Memory B cell (primary cell): ENCODE measurements around the gene PROSER3.
A peak's percentile ranks its signal among the peaks of the same experiment; 100 is the strongest.

Experiments used
- ATAC-seq: fragments of 150-1000 bp; cut with Tn5 transposase; 2 replicates; pipeline ENCODE4 v1.10.0; 2021; ENCODE audit warnings: low read depth, mild to moderate bottlenecking, moderate library complexity
- DNase-seq, 2 donors: peaks; one replicate each; pipeline ENCODE4 v3.0.0; 2022; ENCODE audit warnings: low spot score in 2 of 2
- H3K27ac Mint-ChIP-seq: one replicate; pipeline ENCODE4 v1.8.0; 2022; ENCODE audit warnings: mild to moderate bottlenecking, moderate library complexity, mixed read lengths
- H3K27me3 Mint-ChIP-seq: one replicate; pipeline ENCODE4 v1.8.0; 2022; ENCODE audit warnings: mixed read lengths
- H3K36me3 Mint-ChIP-seq: one replicate; pipeline ENCODE4 v1.8.0; 2022; ENCODE audit warnings: mild to moderate bottlenecking, mixed read lengths
- H3K4me1 Mint-ChIP-seq: one replicate; pipeline ENCODE4 v1.8.0; 2022; ENCODE audit warnings: mixed read lengths
- H3K4me3 Mint-ChIP-seq: one replicate; pipeline ENCODE4 v1.8.0; 2022; ENCODE audit warnings: mild to moderate bottlenecking, moderate library complexity, mixed read lengths
- H3K9me3 Mint-ChIP-seq: one replicate; pipeline ENCODE4 v1.8.0; 2022; ENCODE audit warnings: mixed read lengths

PROSER3 gene

DNA sequence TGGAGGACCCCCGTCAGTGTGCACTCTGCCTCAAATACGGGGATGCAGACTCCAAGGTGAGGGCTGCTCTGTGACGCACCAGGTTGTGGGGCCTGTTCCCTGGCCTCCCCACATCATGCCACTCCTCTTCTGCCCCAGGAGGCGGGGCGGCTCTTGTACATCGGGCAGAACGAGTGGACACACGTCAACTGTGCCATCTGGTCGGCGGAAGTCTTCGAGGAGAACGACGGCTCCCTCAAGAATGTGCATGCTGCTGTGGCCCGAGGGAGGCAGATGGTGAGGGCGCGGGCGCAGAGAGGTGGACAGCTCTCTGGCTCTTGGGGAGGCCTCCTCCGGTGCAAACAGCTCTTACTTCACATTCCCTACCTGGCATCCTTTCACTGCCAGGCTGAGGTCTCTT is 29.0 kb upstream of the PROSER3 start:
- Mint-ChIP-seq H3K27me3 (no peaks in the 10 kb centered on the region), H3K4me3 (no peak overlapping the region), H3K9me3 (no peaks in the 10 kb centered on the region), H3K4me1 (peaks cover 8% of the 10 kb centered on the region), H3K36me3 (peaks cover 41% of the 10 kb centered on the region), H3K27ac (no peak overlapping the region)
- ATAC-seq (no peak), DNase-seq (no peak)

DNA sequence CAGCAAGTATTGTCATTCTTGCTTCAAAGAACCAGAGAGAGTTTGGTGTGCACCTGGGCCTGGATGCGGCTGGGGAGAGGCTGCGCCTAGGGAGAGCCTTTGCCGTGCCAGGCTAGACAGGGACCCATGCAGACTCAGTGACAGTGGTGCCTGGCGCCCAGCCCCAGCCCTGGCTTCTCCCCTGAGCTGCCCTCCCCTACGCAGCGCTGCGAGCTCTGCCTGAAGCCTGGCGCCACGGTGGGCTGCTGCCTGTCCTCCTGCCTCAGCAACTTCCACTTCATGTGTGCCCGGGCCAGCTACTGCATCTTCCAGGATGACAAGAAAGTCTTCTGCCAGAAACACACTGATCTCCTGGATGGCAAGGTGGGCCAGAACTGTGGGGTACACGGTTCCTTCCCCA is 28.2 kb upstream of the PROSER3 start:
- Mint-ChIP-seq H3K4me1 (peaks cover 12% of the 10 kb centered on the region), H3K4me3 (no peak overlapping the region), H3K9me3 (no peaks in the 10 kb centered on the region), H3K36me3 (peaks cover 44% of the 10 kb centered on the region), H3K27me3 (no peaks in the 10 kb centered on the region), H3K27ac (no peak overlapping the region)
- no peak for ATAC-seq
- DNase-seq = no peak

DNA sequence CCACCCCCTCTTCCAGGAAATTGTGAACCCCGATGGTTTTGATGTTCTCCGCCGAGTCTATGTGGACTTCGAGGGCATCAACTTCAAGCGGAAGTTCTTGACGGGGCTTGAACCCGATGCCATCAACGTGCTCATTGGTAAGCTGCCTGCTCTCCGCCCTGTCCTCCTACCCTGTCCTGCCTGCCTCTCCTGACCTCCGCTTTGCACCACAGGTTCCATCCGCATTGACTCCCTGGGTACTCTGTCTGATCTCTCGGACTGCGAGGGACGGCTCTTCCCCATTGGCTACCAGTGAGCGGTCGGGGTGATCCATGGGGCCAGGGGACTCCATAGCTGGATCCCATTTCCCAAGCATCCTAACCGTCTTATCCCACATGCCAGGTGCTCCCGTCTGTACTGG is 27.6 kb upstream of the PROSER3 start:
- Mint-ChIP-seq H3K9me3 (no peaks in the 10 kb centered on the region), H3K36me3 (peaks cover 45% of the 10 kb centered on the region), H3K27ac (peak overlapping the region; percentile 64), H3K4me1 (peaks cover 12% of the 10 kb centered on the region), H3K27me3 (no peaks in the 10 kb centered on the region), H3K4me3 (no peak overlapping the region)
- DNase-seq (no peak), ATAC-seq (no peak)

DNA sequence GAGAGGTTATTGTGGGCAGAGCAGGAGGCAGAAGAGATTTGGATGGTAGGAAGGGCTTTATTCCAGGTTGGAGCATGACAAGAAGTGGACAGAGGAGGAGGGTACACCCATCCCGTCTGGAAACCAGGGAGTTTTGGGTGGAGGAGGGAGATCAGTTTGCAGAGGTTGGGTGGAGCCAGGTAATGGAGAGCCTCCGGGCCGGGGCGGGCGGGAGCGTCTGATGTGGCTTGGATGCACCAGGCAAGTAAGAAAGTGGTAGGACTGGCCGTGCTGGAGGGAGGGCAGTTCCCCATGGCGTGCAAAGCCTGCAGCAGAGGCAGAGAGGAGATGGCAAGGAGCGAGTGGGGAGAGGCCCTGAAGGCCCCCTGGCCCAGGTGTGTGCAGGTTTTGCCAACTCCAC is 26.6 kb upstream of the PROSER3 start:
- H3K4me1 Mint-ChIP-seq = peaks cover 8% of the 10 kb centered on the region
- H3K27ac Mint-ChIP-seq = peak overlapping the region; percentile 8
- H3K36me3 Mint-ChIP-seq = peaks cover 42% of the 10 kb centered on the region
- H3K4me3 Mint-ChIP-seq = no peak overlapping the region
- H3K27me3 Mint-ChIP-seq = no peaks in the 10 kb centered on the region
- H3K9me3 Mint-ChIP-seq = no peaks in the 10 kb centered on the region
- DNase-seq (no peak), ATAC-seq (no peak)

DNA sequence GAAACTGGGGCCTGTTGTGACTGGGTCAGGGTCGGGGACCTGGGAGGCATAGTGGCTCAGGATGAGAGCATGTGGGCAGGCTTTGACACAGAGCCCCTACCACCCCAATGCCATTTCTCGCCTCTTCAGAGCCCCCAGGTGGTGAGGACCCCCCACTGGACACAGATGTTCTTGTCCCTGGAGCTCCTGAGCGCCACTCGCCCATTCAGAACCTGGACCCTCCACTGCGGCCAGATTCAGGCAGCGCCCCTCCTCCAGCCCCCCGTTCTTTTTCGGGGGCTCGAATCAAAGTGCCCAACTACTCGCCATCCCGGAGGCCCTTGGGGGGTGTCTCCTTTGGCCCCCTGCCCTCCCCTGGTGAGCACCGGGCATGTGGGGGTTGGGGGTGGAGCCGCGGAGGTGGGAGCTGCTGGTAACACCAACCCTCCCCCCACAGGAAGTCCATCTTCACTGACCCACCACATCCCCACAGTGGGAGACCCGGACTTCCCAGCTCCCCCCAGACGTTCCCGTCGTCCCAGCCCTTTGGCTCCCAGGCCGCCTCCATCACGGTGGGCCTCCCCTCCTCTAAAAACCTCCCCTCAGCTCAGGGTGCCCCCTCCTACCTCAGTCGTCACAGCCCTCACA is 26.1 kb upstream of the PROSER3 start:
- ATAC-seq (no peak), DNase-seq (no peak)
- Mint-ChIP-seq H3K4me1 (peaks cover 12% of the 10 kb centered on the region), H3K27ac (no peak overlapping the region), H3K4me3 (no peak overlapping the region), H3K9me3 (no peaks in the 10 kb centered on the region), H3K27me3 (no peaks in the 10 kb centered on the region), H3K36me3 (peaks cover 44% of the 10 kb centered on the region)

DNA sequence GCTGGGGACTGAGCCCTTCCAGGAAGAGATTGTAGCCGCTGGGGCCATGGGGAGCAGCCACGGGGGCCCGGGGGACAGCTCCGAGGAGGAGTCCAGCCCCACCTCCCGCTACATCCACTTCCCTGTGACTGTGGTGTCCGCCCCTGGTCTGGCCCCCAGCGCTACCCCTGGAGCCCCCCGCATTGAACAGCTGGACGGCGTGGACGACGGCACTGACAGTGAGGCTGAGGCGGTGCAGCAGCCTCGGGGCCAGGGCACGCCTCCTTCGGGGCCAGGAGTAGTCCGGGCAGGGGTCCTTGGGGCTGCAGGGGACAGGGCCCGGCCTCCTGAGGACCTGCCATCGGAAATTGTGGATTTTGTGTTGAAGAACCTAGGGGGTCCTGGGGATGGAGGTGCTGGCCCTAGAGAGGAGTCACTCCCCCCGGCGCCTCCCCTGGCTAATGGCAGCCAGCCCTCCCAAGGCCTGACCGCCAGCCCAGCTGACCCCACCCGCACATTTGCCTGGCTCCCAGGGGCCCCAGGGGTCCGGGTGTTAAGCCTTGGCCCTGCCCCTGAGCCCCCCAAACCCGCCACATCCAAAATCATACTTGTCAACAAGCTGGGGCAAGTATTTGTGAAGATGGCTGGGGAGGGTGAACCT is 25.3 kb upstream of the PROSER3 start:
- Mint-ChIP-seq H3K4me3 (no peak overlapping the region), H3K36me3 (peaks cover 45% of the 10 kb centered on the region), H3K27me3 (no peaks in the 10 kb centered on the region), H3K4me1 (peaks cover 18% of the 10 kb centered on the region), H3K27ac (no peak overlapping the region), H3K9me3 (no peaks in the 10 kb centered on the region)
- DNase-seq (no peak), ATAC-seq (no peak)

DNA sequence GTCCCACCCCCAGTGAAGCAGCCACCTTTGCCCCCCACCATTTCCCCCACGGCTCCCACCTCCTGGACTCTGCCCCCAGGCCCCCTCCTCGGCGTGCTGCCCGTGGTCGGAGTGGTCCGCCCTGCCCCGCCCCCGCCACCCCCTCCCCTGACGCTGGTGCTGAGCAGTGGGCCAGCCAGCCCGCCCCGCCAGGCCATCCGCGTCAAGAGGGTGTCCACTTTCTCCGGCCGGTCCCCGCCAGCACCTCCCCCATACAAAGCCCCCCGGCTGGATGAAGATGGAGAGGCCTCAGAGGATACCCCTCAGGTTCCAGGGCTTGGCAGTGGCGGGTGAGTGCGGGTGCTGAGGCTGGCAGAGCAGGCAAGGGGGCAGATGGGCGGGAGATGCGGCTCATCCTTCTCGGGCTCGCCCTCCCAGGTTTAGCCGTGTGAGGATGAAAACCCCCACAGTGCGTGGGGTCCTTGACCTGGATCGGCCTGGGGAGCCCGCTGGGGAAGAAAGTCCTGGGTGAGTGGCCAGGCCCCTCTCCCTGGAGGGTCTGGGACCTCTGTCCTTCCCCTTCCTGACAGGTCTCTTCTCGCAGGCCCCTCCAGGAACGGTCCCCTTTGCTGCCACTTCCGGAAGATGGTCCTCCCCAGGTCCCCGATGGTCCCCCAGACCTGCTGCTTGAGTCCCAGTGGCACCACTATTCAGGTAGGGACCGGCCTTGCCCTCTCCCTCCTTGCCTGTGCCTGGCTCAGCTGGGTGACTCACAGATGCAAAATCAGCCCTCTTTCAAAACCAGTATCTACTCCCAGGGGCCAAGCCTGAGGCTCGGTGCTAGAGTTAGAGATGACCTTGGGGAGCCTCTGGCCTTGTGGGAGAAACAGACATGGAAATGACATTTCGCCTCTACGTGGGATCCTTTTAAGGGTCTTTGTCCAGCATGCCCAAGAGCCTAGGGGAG is 24.5 kb upstream of the PROSER3 start:
- H3K27me3 Mint-ChIP-seq = no peaks in the 10 kb centered on the region
- H3K36me3 Mint-ChIP-seq = peaks cover 38% of the 10 kb centered on the region
- no peaks in the 10 kb centered on the region for H3K9me3 Mint-ChIP-seq
- H3K4me3 Mint-ChIP-seq = no peak overlapping the region
- DNase-seq (no peak), ATAC-seq (no peak)
- peaks cover 18% of the 10 kb centered on the region for H3K4me1 Mint-ChIP-seq
- peak overlapping the region; percentile 21 for H3K27ac Mint-ChIP-seq

DNA sequence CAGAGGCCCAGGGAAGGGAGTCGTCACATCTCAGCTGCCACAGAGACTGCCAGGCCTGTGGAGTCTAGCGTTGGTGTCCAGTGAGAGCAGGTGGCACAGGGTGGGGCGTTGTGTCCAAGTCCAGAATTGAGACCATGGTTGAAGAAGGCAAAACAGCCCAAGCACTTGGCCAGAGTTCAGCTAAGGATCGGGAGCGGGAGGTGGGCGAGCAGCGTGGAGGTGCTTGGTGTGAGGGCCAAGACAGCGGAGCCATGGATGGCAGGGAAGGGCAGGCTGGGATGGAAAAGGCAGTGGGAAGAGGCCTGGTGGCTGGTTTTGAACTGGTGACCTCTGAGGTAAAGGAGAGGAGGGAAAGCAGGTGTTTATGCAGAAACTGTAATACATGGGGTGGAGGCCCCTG is 23.7 kb upstream of the PROSER3 start:
- ATAC-seq = no peak
- Mint-ChIP-seq H3K9me3 (no peaks in the 10 kb centered on the region), H3K27ac (peak overlapping the region; percentile 21), H3K4me1 (peaks cover 18% of the 10 kb centered on the region), H3K4me3 (no peak overlapping the region), H3K36me3 (peaks cover 34% of the 10 kb centered on the region), H3K27me3 (no peaks in the 10 kb centered on the region)
- no peak for DNase-seq

DNA sequence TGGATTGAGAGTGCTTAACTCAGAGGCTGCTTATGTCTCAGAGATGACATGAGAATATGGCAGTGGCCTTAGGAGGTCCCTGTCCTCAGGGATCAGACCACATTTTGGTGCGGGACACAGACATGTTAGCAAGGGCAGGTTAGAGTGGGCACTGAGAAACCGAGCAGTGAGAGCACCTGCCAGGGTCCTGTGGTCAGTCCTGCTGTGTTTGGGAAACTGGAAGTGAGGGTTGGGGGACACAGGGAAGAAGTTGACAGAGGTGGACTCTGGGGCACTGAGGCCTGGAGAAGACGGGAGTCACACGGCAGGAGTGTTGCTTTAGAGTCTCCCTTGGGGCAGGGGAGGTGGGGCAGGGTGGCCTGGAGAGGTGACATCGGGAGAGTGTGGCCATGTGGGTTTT is 23.1 kb upstream of the PROSER3 start:
- peaks cover 23% of the 10 kb centered on the region for H3K4me1 Mint-ChIP-seq

DNA sequence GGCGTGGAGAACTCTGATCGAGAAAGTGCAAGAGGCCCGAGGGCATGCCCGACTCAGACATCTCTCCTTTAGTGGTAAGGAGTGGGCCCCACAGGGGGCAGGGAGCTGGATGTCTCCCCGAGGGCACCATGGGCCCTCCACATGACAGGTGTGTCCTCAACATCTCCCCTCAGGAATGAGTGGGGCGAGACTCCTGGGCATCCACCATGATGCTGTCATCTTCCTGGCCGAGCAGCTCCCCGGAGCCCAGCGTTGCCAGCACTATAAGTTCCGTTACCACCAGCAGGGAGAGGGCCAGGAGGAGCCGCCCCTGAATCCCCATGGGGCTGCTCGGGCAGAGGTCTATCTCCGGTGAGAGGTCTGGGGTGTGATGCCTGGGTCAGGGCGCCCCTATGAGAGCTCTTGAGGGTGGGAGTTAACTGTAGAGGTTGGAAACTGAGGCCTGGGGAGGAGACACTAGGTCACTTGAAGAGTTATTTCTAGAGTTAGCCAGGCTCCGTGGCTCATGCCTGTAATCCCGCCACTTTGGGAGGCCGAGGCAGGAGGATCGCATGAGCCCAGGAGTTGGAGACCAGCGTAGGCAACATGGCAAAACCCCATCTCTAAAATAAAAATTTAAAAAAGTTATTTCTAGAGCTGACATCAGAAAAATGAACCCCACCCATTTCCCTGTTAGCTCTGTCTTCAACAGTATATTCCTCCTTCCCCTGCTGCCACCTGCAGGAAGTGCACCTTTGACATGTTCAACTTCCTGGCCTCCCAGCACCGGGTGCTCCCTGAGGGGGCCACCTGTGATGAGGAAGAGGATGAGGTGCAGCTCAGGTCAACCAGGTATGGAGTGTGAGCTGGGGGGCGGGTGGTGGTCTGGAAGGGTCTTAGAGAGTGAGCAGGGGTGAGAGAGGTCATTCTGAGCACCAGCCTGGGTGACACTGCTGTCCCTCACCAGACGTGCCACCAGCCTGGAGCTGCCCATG is 20.8 kb upstream of the PROSER3 start:
- Mint-ChIP-seq H3K27me3 (no peaks in the 10 kb centered on the region), H3K4me1 (peaks cover 26% of the 10 kb centered on the region), H3K4me3 (no peak overlapping the region), H3K27ac (peak overlapping the region; percentile 65), H3K9me3 (no peaks in the 10 kb centered on the region), H3K36me3 (peaks cover 19% of the 10 kb centered on the region)
- ATAC-seq = no peak
- no peak for DNase-seq

More for the DNA sequence above, 23.1 kb upstream of the PROSER3 start:
- DNase-seq = no peak
- Mint-ChIP-seq H3K9me3 (no peaks in the 10 kb centered on the region), H3K36me3 (peaks cover 33% of the 10 kb centered on the region), H3K27ac (no peak overlapping the region), H3K27me3 (no peaks in the 10 kb centered on the region), H3K4me3 (no peak overlapping the region)
- ATAC-seq = no peak

DNA sequence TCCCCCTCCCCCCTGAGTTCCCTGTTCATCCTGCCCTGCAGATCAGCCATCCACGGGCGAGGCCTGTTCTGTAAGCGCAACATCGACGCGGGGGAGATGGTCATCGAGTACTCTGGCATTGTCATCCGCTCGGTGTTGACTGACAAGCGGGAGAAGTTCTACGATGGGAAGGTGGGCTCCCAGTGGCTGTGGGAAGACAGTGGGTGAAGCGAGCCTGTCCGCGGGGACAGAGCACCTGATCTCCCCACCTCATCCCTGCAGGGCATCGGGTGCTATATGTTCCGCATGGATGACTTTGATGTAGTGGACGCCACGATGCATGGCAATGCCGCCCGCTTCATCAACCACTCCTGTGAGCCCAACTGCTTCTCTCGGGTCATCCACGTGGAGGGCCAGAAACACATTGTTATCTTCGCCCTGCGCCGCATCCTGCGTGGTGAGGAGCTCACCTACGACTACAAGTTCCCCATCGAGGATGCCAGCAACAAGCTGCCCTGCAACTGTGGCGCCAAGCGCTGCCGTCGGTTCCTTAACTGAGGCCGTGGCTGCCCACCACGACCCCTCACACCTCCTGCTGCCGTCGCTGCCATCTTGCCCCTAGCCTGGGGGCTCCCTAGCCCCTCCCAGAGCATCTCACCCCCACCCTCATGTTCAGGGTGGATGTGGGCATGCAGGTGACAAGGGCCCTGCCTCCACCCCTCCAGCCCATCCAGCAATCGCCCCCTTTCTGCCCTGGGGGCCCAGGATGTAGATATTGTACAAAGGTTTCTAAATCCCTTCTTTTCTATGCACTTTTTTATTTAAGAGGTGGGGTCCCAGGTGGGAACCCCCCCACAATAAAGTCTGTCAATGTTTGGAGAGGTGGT is 19.7 kb upstream of the PROSER3 start:
- H3K27me3 Mint-ChIP-seq = no peaks in the 10 kb centered on the region
- no peaks in the 10 kb centered on the region for H3K9me3 Mint-ChIP-seq
- H3K4me3 Mint-ChIP-seq = no peak overlapping the region
- no peak for ATAC-seq
- no peak overlapping the region for H3K27ac Mint-ChIP-seq
- H3K36me3 Mint-ChIP-seq = peaks cover 22% of the 10 kb centered on the region
- DNase-seq = no peak
- H3K4me1 Mint-ChIP-seq = peaks cover 30% of the 10 kb centered on the region

DNA sequence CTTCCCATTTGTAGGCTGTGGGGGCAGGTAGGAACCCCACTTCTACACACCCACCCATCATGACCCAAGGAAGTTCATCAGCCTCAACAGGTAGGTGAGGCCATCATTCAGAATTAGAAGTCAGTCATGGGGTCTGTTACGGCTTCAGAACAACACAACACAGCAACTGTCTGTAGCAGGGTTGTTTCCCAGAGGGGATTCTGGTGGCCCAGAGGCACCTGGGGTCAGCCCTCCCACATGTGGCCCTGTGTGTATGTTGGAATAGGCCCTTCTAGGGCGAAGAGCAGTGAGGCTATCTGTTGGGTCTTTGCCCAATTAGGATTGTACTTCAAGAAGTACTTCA is 19.1 kb upstream of the PROSER3 start:
- H3K27ac Mint-ChIP-seq = no peak overlapping the region
- peaks cover 19% of the 10 kb centered on the region for H3K36me3 Mint-ChIP-seq
- peaks cover 30% of the 10 kb centered on the region for H3K4me1 Mint-ChIP-seq

More for the DNA sequence above, 19.1 kb upstream of the PROSER3 start:
- DNase-seq = no peak
- peak overlapping the region; percentile 66 for H3K4me3 Mint-ChIP-seq
- ATAC-seq = no peak
- H3K27me3 Mint-ChIP-seq = no peaks in the 10 kb centered on the region
- no peaks in the 10 kb centered on the region for H3K9me3 Mint-ChIP-seq
